Activated T-cell treated with anti-CD3 and anti-CD28 coated beads for 48 hours (primary cell): Measurements from ENCODE around the gene GIMAP6.
A peak's percentile ranks its signal among the peaks of the same experiment; 100 is the strongest.
"Not testable (repeated sequence)": the region's sequence is repeated elsewhere in the genome, so short reads cannot be mapped to it uniquely, and the experiment has no call there.

Experiments
- DNase-seq: peaks from one replicate; pipeline ENCODE4 v3.0.0-alpha.2; 2020; ENCODE audit warnings: low read depth

Gene GIMAP6

DNA sequence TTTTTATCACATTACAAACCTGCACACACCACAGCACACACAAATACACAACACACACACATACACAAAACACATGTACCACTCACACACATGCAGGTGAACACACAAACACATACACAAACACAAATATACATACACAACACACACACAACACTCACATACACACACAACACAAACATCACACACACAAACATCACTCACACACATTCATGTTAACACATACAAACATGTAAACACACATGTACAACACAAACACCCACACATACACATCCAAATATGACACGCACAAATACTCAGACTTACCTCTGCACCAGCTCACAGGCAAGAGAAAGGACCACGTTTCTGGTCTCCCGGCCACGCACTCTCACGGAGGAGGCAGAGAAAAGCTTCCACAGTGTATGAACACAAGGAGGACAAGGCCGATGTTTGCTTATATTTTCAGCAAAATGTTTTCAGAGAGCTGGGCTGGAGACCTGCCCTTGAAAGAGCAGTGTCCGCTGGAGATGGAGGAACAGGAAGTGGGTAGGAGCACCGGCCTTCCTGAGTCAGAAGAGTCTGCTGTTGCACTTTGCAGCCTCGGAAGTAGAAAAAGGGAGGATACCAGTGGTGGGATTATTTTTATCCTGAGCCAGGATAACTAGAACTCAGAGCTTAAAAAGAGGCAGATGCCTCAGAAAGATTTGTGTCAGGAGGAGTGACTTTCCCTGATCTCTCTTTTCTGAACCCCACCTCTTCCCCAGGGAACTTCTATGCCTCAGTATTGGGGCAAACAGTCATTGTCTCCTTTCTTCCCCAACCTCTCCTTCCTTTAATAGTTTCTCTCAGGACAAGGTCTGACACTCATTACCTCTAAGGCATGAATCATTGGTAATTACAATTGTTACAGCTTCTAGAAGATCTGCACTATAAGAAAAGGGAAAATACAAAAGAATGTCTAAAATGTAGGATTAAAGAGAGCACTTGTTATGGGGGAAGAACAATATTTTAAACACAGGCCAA lies at the start of gene GIMAP6:
GIMAP6 (minus strand) TSS at position 520 of the 999 bp plus-strand sequence. CDS start 2,243 bp downstream, outside the sequence.
- DNase-seq, result peak; percentile 29

- DNase-seq, result not testable (repeated sequence)
Observed at GRCh38 chr7:150680364-150680763, 48.2 kb upstream of the GIMAP6 start.

DNA sequence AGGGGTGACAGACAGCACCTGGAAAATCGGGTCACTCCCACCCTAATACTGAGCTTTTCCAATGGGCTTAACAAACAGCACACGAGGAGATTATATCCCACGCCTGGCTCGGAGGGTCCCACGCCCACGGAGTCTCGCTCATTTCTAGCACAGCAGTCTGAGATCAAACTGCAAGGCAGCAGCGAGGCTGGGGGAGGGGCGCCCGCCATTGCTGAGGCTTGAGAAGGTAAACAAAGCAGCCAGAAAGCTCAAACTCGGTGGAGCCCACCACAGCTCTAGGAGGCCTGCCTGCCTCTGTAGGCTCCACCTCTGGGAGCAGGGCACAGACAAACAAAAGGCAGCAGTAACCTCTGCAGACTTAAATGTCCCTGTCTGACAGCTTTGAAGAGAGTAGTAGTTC lies 46.4 kb upstream of the GIMAP6 start:
- DNase-seq, result not testable (repeated sequence)

DNA sequence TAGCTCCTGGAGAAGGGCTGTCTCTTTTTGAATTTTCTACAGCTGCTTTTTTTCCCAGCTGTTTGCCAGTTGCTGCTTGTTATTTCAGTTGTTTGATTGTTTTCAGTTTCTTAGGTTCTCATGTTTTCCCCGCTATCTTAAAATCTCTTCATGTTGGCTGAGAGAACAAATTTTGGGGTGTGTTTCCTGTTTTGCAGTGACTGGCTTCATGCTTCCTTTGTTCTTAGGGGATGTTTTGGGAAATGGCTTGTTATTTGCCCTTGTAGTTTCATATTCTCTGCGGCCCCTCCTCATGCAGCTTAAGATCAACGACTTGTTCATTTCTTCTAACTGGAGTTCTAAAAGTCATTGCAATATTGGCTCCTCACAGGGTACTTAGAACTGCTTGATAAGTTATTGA lies 44.7 kb upstream of the GIMAP6 start:
- DNase-seq, result not testable (repeated sequence)

GRCh38 chr7:150676276-150676675 lies 44.1 kb upstream of the GIMAP6 start:
- not testable (repeated sequence) for DNase-seq

DNA sequence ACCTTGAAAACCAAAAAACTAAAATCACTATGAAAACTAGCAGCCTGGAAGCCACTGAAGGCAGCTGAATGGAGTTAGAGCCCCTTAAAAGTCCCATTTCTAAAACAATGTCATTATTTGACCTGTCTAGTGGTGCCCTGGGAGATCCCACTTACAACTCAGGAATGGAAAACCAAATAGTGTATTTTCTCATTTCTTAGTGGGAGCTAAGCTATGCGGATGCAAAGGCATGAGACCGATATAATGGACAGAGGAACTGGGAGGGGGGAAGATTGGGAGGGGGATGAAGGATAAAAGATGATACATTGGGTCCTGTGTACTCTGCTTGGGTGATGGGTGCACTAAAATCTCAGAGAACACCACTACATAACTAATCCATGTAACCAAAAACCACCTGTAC lies 43.5 kb upstream of the GIMAP6 start:
- no peak for DNase-seq

DNA sequence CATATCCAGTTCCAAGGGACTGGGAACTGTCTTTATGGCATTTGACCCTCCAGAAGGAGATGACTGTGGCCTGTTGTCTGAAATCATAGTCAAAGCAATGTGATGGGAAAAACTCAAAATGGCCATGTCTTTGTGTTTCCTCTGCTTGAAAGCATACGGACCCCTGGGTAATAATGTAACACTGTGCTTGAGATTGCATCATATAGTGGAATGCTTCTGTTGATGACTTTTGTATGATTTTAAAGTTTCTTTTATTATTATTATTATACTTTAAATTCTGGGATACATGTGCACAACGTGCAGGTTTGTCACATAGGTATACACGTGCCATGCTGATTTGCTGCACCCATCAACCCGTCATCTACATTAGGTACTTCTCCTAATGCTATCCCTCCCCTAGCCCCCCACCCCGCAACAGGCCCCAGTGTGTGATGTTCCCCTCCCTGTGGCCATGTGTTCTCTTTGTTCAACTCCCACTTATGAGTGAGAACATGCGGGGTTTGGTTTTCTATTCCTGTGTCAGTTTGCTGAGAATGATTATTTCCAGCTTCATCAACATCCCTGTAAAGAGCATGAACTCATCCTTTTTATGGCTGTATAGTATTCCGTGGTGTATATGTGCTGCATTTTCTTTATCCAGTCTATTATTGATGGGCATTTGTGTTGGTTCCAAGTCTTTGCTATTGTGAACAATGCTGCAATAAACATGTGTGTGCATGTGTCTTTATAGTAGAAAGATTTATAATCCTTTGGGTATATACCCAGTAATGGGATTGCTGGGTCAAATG lies 39.8 kb upstream of the GIMAP6 start:
- not testable (repeated sequence) for DNase-seq

DNA sequence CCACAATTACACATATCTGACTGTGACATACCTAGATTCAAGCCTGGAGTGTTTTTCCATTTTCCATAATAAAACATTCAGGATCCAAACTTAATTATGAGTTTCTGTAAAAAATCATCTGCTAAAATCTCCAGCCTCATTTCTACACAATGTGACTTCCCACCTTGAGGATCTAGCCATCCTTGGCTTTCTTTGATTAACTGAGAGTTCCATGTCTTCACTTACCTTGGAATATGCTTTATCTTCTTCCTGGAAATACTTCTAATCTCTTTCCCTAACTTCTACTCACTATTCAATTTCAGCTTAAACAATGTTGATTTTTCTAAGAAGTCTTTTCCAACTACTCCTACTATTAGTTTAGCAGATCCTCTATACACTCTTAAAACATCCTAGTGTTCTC lies 36.8 kb upstream of the GIMAP6 start:
- no peak for DNase-seq

DNA sequence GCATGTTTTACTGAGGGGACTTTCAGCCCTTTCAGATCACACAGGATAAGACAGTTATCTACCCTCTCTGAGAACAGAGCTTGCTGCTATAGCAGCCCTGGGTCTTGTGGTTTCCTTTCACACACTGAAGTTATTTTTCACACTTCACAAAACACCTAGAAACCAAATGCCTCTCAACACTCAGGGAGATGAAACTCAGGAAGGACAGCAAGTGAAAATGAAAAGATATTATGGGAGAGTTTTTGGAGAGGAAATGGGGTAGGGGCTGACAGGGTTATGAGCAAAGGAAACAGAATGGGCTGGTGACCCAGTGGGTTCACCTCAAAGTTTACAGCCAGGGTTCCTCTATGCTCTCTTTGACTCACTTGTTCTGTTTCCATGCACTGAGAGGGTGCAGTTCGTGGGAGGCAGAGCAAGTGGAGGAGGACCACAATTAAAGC lies 36.3 kb upstream of the GIMAP6 start:
- DNase-seq, result peak; percentile 50

DNA sequence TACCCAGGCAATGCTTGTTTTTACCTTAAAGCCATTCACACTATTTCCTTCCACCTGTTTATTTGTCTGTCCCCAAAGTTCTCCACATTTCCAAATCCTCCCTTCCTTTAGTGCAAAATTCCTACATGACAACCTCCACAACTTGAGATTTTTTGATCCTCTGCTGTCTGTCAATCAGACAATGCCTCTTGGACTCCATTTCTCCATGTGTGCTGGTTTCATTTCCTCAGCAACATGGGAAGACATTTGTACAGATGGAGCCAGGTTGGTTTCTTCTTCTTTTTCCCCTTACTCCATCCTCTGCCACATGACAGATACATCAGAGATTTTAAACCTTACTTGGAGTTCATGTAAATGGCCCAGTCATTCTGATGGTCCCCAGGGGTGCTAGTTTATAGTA lies 34.2 kb upstream of the GIMAP6 start:
- DNase-seq, result no peak

DNA sequence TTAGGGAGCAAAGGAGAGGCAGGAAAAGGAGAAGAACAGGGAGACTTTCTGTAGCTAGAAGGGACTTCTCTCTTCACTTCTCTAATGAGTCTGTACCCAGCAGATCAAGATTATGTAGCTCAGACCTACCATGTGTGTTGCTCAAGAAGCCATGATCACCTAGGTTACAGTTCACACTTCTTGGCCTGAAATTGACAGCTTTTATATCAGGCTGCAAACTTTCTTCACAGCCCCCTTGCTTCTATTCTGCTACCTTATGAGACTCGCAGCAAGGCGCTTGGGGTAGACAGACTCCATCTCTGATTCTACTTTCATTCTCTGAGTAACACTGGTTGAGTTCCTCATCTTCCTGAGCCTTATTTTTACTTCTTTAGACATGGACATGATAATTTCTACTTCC lies 33.7 kb upstream of the GIMAP6 start:
- DNase-seq, result no peak

DNA sequence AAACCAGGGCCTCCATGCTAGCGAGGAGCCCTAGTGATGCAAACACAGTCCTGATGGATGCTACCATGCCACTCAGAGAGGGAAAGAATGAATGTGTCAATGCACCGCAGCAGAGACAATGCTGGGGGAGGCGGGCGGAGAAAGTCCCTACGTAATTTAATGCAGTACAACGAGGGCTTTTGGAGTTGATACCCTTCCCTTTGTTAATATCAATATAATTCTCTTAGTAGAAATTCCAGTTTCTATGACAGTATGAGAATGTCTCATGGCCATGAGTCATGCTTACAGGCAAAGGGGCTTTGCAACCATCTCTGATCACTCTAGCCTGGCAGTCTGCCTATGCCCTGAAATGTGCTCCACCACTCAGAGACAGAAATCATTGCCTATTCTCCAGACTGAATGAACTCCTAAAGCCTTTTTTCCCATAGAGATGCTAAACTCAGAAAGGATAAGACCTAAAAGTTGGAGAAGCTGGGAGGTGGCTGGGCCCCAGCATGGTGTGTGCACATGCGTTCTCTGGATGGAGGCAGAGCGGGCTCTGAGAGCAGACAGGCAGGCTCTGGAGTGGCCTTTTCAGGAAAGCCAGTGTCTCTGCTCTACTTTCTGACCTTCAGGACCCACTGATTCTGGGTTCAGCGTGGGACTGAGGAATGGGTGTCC lies 33.0 kb upstream of the GIMAP6 start:
- peak; percentile 43 for DNase-seq

GRCh38 chr7:150663802-150664494 lies 31.8 kb upstream of the GIMAP6 start:
- no peak for DNase-seq

- DNase-seq, result not testable (repeated sequence)
Observed at GRCh38 chr7:150662821-150663220, 30.6 kb upstream of the GIMAP6 start.

DNA sequence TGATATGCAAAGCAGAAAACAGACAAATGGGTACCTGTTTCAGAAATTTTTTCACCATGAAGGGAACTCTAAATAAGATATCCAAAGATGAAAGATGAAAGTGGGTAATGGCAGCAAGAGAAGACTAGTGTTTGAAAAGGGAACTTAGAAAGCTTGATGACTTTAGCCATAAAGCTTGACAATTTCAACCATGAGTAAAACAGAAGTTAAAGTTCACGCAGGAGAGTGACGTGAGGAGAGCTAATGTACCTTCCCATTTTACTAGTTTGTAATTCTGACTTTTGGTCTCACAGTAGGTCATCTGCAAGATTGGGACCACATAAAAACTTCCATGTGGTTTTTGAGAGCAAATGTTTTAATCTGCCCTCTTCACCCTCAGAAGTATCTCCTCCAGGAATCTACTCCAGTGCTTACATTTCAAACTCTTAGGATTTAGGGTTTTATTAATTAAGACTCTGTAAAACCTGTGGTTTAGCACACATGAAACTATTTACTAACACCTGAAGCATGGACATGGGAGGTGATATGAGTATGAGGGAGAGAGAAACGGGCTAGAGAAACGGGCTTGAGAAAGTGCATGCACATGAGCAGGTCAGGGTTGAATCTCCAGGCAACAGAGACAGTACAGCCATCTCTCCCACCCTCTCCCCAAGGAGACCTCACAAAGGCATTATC lies 28.9 kb upstream of the GIMAP6 start:
- DNase-seq, result no peak

GRCh38 chr7:150657526-150657925 lies 25.3 kb upstream of the GIMAP6 start:
- DNase-seq, result no peak

DNA sequence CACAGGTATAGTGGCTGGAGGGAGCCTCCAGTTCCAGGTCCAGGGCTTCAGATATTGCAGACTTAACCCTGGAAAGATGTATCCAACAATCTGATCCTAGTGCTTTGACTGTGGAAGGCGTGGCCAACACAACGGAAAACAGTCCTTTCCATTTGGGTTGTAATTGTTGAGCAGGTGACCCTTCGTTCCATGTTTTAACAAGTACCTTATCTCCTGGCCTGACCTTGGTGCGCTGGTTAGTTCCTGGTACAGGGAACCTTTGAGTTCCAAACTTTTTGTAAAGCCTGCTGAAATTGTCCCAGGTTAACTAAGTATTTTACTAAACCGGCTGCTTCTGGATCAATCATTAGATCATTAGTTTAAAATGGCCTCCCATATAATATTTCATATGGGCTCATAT lies 23.9 kb upstream of the GIMAP6 start:
- DNase-seq, result no peak

- no peak for DNase-seq
Observed at GRCh38 chr7:150654692-150655091, 22.5 kb upstream of the GIMAP6 start.

- DNase-seq, result no peak
Observed at GRCh38 chr7:150649080-150649385, 16.8 kb upstream of the GIMAP6 start.

DNA sequence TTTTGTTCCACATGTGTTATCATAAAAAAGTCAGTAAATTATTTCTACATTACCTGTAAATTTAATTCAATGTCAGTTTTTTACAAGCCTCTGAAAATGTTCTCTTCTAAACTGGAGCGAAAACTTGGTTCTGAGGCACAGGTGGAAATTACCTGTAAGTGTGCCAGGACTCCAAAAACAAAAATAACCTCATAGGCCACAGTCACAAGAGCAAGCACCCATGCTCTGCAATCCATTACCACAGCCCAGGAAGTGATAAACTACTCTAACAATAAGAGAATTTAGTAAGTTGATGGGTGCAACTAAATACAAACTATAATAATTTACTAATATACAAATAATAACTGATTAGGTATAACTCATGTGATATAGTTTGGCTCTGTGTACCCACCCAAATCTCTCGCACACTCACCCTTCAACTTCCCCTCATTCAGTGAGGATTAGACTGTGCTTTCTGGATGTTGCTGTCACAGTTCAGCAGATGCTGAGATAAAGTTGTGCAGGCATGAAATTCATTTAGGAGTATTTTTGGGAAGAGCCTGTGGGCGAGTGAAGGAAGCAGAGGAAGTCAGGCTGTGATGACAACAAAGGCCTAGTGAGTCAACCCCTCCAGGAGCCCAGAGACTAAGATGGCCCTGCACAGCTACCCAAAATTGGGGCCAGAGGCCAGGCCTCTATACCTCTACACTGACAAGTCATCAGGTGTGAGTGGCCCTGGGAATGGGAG lies 16.3 kb upstream of the GIMAP6 start:
- DNase-seq, result no peak
